PC-9 (cell line): ENCODE results near the gene SLC1A7. TPM values are rescaled to one million over a fixed set of nuclear protein-coding genes. Genes with fewer than 3 reads are reported as not detected.

Experiments used
- BruUV-seq: library from RNA; stranded (reverse); fragments of 400-500 nt; replicated peaks from 2 replicates; lab custom pipeline; 2021; lab: Mats Ljungman, UMichigan
- CTCF ChIA-PET: fragments of 300-600 bp; sonication (Branson Sonifier 250); formaldehyde crosslinking; loops from one replicate; lab custom pipeline; 2022; ENCODE audit warnings: antibody characterized with exemption; lab: Charles Lee
- POLR2A ChIA-PET: fragments of 300-600 bp; sonication (Branson Sonifier 250); formaldehyde crosslinking; loops from one replicate; lab custom pipeline; 2022; ENCODE audit warnings: antibody characterized with exemption; ENCODE audit not compliant: unreplicated experiment; lab: Charles Lee
- DNase-seq, 2 experiments: peaks; one replicate each; pipeline versions ENCODE4 v3.0.0 to v3.0.0-alpha.2; 2015 to 2022; ENCODE audit warnings: mixed read lengths in 1 of 2
- H2AFZ ChIP-seq: fragments of 200-600 bp; sonication (generic); 2 replicates; pipeline ENCODE4 v1.8.1; 2017; ENCODE audit warnings: antibody characterized with exemption
- H3F3A ChIP-seq: fragments of 200-600 bp; sonication (generic); 2 replicates; pipeline ENCODE4 v1.8.1; 2017; ENCODE audit warnings: antibody characterized with exemption, mild to moderate bottlenecking, low read depth; ENCODE audit not compliant: insufficient read depth
- H3K27ac ChIP-seq: fragments of 200-600 bp; sonication (generic); 2 replicates; pipeline ENCODE4 v1.6.1; 2016; ENCODE audit warnings: mixed run types
- H3K27me3 ChIP-seq: fragments of 200-600 bp; sonication (generic); 2 replicates; pipeline ENCODE4 v1.6.1; 2016; ENCODE audit warnings: low read depth, mixed run types; ENCODE audit not compliant: insufficient read depth
- H3K36me3 ChIP-seq: fragments of 200-600 bp; sonication (generic); 2 replicates; pipeline ENCODE4 v1.6.1; 2016; ENCODE audit warnings: low read depth, mixed run types
- H3K4me1 ChIP-seq: fragments of 200-600 bp; sonication (generic); replicated peaks from 2 replicates; pipeline ENCODE4 v1.6.1; 2016; ENCODE audit warnings: mixed run types; ENCODE audit not compliant: insufficient read depth
- H3K4me2 ChIP-seq: fragments of 200-600 bp; sonication (generic); 2 replicates; pipeline ENCODE4 v1.6.1; 2017; ENCODE audit warnings: mixed run types
- H3K4me3 ChIP-seq: fragments of 200-600 bp; sonication (generic); 2 replicates; pipeline ENCODE4 v1.6.1; 2016; ENCODE audit warnings: mixed run types
- H3K79me2 ChIP-seq: fragments of 200-600 bp; sonication (generic); 2 replicates; pipeline ENCODE4 v1.6.1; 2017; ENCODE audit warnings: low read depth, mixed run types
- H3K9me2 ChIP-seq: fragments of 200-600 bp; sonication (generic); 2 replicates; pipeline ENCODE4 v1.8.1; 2017; ENCODE audit warnings: mild to moderate bottlenecking; ENCODE audit not compliant: insufficient read depth
- H3K9me3 ChIP-seq: fragments of 200-600 bp; sonication (generic); 2 replicates; pipeline ENCODE4 v1.8.1; 2016; ENCODE audit warnings: low read depth; ENCODE audit not compliant: insufficient read depth
- H4K20me1 ChIP-seq: fragments of 200-600 bp; sonication (generic); 2 replicates; pipeline ENCODE4 v1.8.1; 2017; ENCODE audit not compliant: insufficient read depth
- CTCF ChIP-seq: fragments of 200-600 bp; sonication (generic); conservative IDR thresholded peaks from 2 replicates; pipeline ENCODE4 v1.6.1; 2017; ENCODE audit warnings: mixed run types, antibody characterized with exemption, mild to moderate bottlenecking, moderate library complexity
- EZH2 ChIP-seq: fragments of 200-600 bp; sonication (generic); IDR thresholded peaks from 2 replicates; pipeline ENCODE4 v1.8.0; 2017; ENCODE audit warnings: antibody characterized with exemption, low read depth
- intact Hi-C: fragments of 100-400 bp; cut with micrococcal nuclease; formaldehyde crosslinking; loops from one replicate; pipeline ENCODE4 v1.10.0; 2022; ENCODE audit not compliant: unreplicated experiment
- total RNA-seq: library from RNA; stranded (reverse); gene quantifications from 2 replicates; pipeline ENCODE4 v1.2.3, GENCODE V29; 2021

SLC1A7 gene
- total RNA-seq, 1 experiment from 2014 or later: not detected

GRCh38 chr1:53066488-53066887 is 76.0 kb downstream of the SLC1A7 start:
- BruUV-seq: no TSS peak
- H3K4me2 ChIP-seq: no peak overlapping the region
- CTCF ChIA-PET: no interaction called here
- no peak overlapping the region for H3K4me3 ChIP-seq
- H3K9me2 ChIP-seq: no peaks in the 10 kb centered on the region
- DNase-seq: no peak
- H3K27ac ChIP-seq: no peak overlapping the region
- H3F3A ChIP-seq: no peaks in the 10 kb centered on the region
- intact Hi-C loops: no loop called here
- H2AFZ ChIP-seq: no peak overlapping the region
- H4K20me1 ChIP-seq: no peaks in the 10 kb centered on the region
- POLR2A ChIA-PET: no interaction called here
- no peaks in the 10 kb centered on the region for H3K79me2 ChIP-seq
- H3K36me3 ChIP-seq: no peaks in the 10 kb centered on the region
- no peaks in the 10 kb centered on the region for H3K4me1 ChIP-seq
- no peaks in the 10 kb centered on the region for H3K9me3 ChIP-seq
- no peak for TF ChIP-seq EZH2
- TF ChIP-seq CTCF: no peak
- no peaks in the 10 kb centered on the region for H3K27me3 ChIP-seq

- Histone ChIP-seq H3K9me2 (no peaks in the 10 kb centered on the region), H3F3A (no peaks in the 10 kb centered on the region), H3K4me1 (no peaks in the 10 kb centered on the region), H3K36me3 (no peaks in the 10 kb centered on the region), H3K9me3 (no peaks in the 10 kb centered on the region), H2AFZ (no peak overlapping the region), H3K4me3 (no peak overlapping the region), H3K27me3 (no peaks in the 10 kb centered on the region), H3K79me2 (no peaks in the 10 kb centered on the region), H4K20me1 (no peaks in the 10 kb centered on the region), H3K4me2 (no peak overlapping the region), H3K27ac (no peak overlapping the region)
- ChIA-PET CTCF (no interaction called here), POLR2A (interaction anchor here (0.6 kb wide), 1 partner anchor 17 kb away, joined by 6 read pairs; no protein-coding TSS in a partner anchor)
- no TSS peak for BruUV-seq
- no peak for TF ChIP-seq EZH2
- TF ChIP-seq CTCF: no peak
- intact Hi-C loops: no loop called here
- no peak for DNase-seq
Observed at GRCh38 chr1:53065391-53065790, 77.0 kb downstream of the SLC1A7 start.

- BruUV-seq: no TSS peak
- Histone ChIP-seq H3K4me1 (no peaks in the 10 kb centered on the region), H3K9me2 (no peaks in the 10 kb centered on the region), H3K79me2 (no peaks in the 10 kb centered on the region), H3K4me3 (no peak overlapping the region), H3K27me3 (no peaks in the 10 kb centered on the region), H4K20me1 (no peaks in the 10 kb centered on the region), H3K27ac (no peak overlapping the region), H3K9me3 (no peaks in the 10 kb centered on the region), H3F3A (no peaks in the 10 kb centered on the region), H3K36me3 (no peaks in the 10 kb centered on the region), H3K4me2 (no peak overlapping the region), H2AFZ (no peak overlapping the region)
- DNase-seq: no peak
- POLR2A ChIA-PET: no interaction called here
- intact Hi-C loops: no loop called here
- TF ChIP-seq EZH2: no peak
- no peak for TF ChIP-seq CTCF
- CTCF ChIA-PET: no interaction called here
Observed at GRCh38 chr1:53063744-53064515, 78.5 kb downstream of the SLC1A7 start.
